Measurements from ENCODE around the gene HLA-A. TPM values are rescaled to one million over a fixed set of nuclear protein-coding genes. Genes with fewer than 3 reads are reported as not detected.

The HLA-A gene
- total and polyA plus RNA-seq, 2 of the 13 experiments (the other 11 are each of a cell fraction or from before 2014, with no cell fraction given), result 345 to 527 TPM

DNA sequence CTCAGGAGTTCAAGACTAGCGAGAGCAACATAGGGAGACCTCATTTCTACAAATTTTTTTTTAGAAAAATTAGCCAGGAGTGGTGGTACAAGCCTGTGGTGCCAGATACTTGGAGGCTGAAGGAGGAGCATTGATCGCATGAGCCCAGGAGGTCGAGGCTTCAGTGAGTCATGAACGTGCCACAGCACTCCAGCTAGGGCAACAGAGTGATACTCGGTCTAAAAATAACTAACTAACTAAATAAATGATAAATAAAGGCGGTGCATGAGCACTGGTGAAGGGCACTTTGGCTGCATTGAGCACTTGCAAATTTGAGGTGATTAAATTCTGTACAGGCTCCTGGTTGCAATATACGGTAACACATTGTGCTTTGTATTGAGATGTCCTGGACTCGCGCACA is 13.5 kb downstream of the HLA-A start:
- 86% methylated on average over 9 of the region's 9 CpGs for whole genome bisulfite sequencing (ENCODE audit: low lambda C conversion rate)
- TF ChIP-seq SP4 (CRISPR knock-in tag; IDR thresholded peaks at IDR 0.05) (no peak), SMAD1 (CRISPR knock-in tag; IDR thresholded peaks at IDR 0.05; ENCODE audit: borderline replicate concordance, low read depth) (no peak), HDAC1 (CRISPR knock-in tag; IDR thresholded peaks at IDR 0.05) (no peak), ZSCAN20 (CRISPR knock-in tag; IDR thresholded peaks at IDR 0.05; ENCODE audit: borderline replicate concordance) (no peak), MXI1 (IDR thresholded peaks at IDR 0.05; ENCODE audit: borderline replicate concordance, low read depth, low read length) (no peak), U2AF2 (IDR thresholded peaks at IDR 0.05; ENCODE audit: low read depth, low read length) (no peak), IKZF1 (IDR thresholded peaks at IDR 0.05) (no peak), SRSF9 (IDR thresholded peaks at IDR 0.05; ENCODE audit: borderline replicate concordance, insufficient read depth, low read depth, low read length, poor library complexity, severe bottlenecking) (no peak), HNF4A (CRISPR knock-in tag; IDR thresholded peaks at IDR 0.05) (no peak), ZNF282 (IDR thresholded peaks at IDR 0.05; ENCODE audit: partially characterized antibody) (no peak), HNF4G (IDR thresholded peaks at IDR 0.05; ENCODE audit: borderline replicate concordance, low read depth, low read length) (no peak), HNF4G (CRISPR knock-in tag; IDR thresholded peaks at IDR 0.05; ENCODE audit: borderline replicate concordance, low read depth) (no peak), SIN3B (IDR thresholded peaks at IDR 0.05; ENCODE audit: low read length) (no peak), ZFP82 (CRISPR knock-in tag; IDR thresholded peaks at IDR 0.05; ENCODE audit: borderline replicate concordance) (no peak), AGO1 (IDR thresholded peaks at IDR 0.05; ENCODE audit: low read depth, low read length, poor library complexity, severe bottlenecking) (no peak), ZNF879 (CRISPR knock-in tag; IDR thresholded peaks at IDR 0.05) (no peak), ZSCAN25 (CRISPR knock-in tag; IDR thresholded peaks at IDR 0.05) (no peak)
- TF ChIP-seq, protein P1, sequence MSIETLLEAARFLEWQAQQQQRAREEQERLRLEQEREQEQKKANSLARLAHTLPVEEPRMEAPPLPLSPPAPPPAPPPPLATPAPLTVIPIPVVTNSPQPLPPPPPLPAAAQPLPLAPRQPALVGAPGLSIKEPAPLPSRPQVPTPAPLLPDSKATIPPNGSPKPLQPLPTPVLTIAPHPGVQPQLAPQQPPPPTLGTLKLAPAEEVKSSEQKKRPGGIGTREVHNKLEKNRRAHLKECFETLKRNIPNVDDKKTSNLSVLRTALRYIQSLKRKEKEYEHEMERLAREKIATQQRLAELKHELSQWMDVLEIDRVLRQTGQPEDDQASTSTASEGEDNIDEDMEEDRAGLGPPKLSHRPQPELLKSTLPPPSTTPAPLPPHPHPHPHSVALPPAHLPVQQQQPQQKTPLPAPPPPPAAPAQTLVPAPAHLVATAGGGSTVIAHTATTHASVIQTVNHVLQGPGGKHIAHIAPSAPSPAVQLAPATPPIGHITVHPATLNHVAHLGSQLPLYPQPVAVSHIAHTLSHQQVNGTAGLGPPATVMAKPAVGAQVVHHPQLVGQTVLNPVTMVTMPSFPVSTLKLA (IDR thresholded peaks at IDR 0.05), result no peak
- TF ChIP-seq, protein P2, sequence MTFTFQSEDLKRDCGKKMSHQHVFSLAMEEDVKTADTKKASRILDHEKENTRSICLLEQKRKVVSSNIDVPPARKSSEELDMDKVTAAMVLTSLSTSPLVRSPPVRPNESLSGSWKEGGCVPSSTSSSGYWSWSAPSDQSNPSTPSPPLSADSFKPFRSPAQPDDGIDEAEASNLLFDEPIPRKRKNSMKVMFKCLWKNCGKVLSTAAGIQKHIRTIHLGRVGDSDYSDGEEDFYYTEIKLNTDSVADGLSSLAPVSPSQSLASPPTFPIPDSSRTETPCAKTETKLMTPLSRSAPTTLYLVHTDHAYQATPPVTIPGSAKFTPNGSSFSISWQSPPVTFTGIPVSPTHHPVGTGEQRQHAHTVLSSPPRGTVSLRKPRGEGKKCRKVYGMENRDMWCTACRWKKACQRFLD (CRISPR knock-in tag; IDR thresholded peaks at IDR 0.05; ENCODE audit: borderline replicate concordance), result no peak
- TF ChIP-seq, protein P3, sequence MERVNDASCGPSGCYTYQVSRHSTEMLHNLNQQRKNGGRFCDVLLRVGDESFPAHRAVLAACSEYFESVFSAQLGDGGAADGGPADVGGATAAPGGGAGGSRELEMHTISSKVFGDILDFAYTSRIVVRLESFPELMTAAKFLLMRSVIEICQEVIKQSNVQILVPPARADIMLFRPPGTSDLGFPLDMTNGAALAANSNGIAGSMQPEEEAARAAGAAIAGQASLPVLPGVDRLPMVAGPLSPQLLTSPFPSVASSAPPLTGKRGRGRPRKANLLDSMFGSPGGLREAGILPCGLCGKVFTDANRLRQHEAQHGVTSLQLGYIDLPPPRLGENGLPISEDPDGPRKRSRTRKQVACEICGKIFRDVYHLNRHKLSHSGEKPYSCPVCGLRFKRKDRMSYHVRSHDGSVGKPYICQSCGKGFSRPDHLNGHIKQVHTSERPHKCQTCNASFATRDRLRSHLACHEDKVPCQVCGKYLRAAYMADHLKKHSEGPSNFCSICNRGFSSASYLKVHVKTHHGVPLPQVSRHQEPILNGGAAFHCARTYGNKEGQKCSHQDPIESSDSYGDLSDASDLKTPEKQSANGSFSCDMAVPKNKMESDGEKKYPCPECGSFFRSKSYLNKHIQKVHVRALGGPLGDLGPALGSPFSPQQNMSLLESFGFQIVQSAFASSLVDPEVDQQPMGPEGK (CRISPR knock-in tag; IDR thresholded peaks at IDR 0.05), result no peak
- in situ Hi-C loops (cut with HindIII; ENCODE audit: extremely low pct_ligation_motif_present, low pct_unique_long_range_greater_than_20kb), result no loop called here

More for the DNA sequence above, 13.5 kb downstream of the HLA-A start:
- no peak for DNase-seq (ENCODE audit: low spot score)
- Histone ChIP-seq H3K27ac (ENCODE audit: extremely low read length, insufficient read depth, low read length) (no peak overlapping the region), H3K4me2 (ENCODE audit: low read depth, low read length) (no peak overlapping the region), H3K4me1 (ENCODE audit: insufficient read depth, low read length) (no peaks in the 10 kb centered on the region), H3K79me2 (ENCODE audit: insufficient read depth, low read length) (peaks cover under 1% of the 10 kb centered on the region), H3K27me3 (ENCODE audit: control insufficient read depth in 1 of 2, insufficient read depth in 2 of 2, low read length in 2 of 2) (no peaks in the 10 kb centered on the region), H3K9me3 (ENCODE audit: low read length) (no peaks in the 10 kb centered on the region), H3K36me3 (replicated peaks in 1 of 2; ENCODE audit: control insufficient read depth in 1 of 2, insufficient read depth in 2 of 2, low read length in 2 of 2) (peaks cover 3% of the 10 kb centered on the region in 2 experiments; a peak in 1 of 5 replicates), H2AFZ (ENCODE audit: low read length) (no peak overlapping the region), H3K9ac (ENCODE audit: insufficient read depth, low read depth, low read length) (no peak overlapping the region), H4K20me1 (ENCODE audit: insufficient read depth, low read length) (no peaks in the 10 kb centered on the region), H3K4me3 (replicated peaks in 1 of 3; ENCODE audit: insufficient read depth in 1 of 3, low read depth in 2 of 3, low read length in 3 of 3) (no peak overlapping the region)
- no peak for ATAC-seq
- POLR2A ChIA-PET, result no interaction called here
- CTCF ChIA-PET (ENCODE audit: low intra/inter-chr PET ratio, low total read pairs), result no interaction called here
- no TSS peak for BruUV-seq (replicated peaks)
- intact Hi-C loops (cut with micrococcal nuclease; ENCODE audit: unreplicated experiment), result no loop called here
- no peak for FAIRE-seq

Measured in HepG2 (cell line).